ENCODE data around the gene RIT2.

DNA sequence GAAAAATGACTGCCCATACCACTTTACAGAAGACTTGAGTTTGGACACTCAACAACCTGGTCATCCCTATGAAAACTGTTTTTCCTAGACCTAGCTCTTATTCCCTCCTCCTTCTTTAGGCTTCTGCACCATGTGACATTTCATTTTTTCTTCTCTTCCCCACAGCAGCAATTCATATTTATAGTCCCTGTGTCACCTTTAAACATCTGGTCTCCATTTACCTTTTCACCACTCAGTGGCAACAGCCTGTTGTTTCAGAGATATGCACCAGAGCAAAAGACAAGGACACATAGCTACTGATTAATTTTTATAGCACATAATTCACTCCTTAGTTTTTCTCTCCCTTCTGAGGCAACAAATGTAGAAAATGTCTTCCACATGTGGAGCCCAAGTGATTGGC, 118.7 kb downstream of the RIT2 start:
- TF ChIP-seq JUN (CRISPR knock-in tag; IDR thresholded peaks at IDR 0.05) (no peak), SMAD4 (CRISPR knock-in tag; IDR thresholded peaks at IDR 0.05) (no peak), FOXJ3 (CRISPR knock-in tag; IDR thresholded peaks at IDR 0.05; ENCODE audit: borderline replicate concordance) (no peak), ESRRA (CRISPR knock-in tag; IDR thresholded peaks at IDR 0.05; ENCODE audit: borderline replicate concordance) (no peak), IRF2 (CRISPR knock-in tag; IDR thresholded peaks at IDR 0.05; ENCODE audit: borderline replicate concordance, low read depth) (no peak), ZNF423 (CRISPR knock-in tag; IDR thresholded peaks at IDR 0.05) (no peak)
- TF ChIP-seq, protein P1, sequence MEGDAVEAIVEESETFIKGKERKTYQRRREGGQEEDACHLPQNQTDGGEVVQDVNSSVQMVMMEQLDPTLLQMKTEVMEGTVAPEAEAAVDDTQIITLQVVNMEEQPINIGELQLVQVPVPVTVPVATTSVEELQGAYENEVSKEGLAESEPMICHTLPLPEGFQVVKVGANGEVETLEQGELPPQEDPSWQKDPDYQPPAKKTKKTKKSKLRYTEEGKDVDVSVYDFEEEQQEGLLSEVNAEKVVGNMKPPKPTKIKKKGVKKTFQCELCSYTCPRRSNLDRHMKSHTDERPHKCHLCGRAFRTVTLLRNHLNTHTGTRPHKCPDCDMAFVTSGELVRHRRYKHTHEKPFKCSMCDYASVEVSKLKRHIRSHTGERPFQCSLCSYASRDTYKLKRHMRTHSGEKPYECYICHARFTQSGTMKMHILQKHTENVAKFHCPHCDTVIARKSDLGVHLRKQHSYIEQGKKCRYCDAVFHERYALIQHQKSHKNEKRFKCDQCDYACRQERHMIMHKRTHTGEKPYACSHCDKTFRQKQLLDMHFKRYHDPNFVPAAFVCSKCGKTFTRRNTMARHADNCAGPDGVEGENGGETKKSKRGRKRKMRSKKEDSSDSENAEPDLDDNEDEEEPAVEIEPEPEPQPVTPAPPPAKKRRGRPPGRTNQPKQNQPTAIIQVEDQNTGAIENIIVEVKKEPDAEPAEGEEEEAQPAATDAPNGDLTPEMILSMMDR (IDR thresholded peaks at IDR 0.05) = no peak
- TF ChIP-seq, protein P2, sequence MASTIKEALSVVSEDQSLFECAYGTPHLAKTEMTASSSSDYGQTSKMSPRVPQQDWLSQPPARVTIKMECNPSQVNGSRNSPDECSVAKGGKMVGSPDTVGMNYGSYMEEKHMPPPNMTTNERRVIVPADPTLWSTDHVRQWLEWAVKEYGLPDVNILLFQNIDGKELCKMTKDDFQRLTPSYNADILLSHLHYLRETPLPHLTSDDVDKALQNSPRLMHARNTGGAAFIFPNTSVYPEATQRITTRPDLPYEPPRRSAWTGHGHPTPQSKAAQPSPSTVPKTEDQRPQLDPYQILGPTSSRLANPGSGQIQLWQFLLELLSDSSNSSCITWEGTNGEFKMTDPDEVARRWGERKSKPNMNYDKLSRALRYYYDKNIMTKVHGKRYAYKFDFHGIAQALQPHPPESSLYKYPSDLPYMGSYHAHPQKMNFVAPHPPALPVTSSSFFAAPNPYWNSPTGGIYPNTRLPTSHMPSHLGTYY (CRISPR knock-in tag; IDR thresholded peaks at IDR 0.05) = no peak
- TF ChIP-seq, protein P3, sequence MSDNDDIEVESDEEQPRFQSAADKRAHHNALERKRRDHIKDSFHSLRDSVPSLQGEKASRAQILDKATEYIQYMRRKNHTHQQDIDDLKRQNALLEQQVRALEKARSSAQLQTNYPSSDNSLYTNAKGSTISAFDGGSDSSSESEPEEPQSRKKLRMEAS (CRISPR knock-in tag; IDR thresholded peaks at IDR 0.05) = no peak
- TF ChIP-seq, protein P4, sequence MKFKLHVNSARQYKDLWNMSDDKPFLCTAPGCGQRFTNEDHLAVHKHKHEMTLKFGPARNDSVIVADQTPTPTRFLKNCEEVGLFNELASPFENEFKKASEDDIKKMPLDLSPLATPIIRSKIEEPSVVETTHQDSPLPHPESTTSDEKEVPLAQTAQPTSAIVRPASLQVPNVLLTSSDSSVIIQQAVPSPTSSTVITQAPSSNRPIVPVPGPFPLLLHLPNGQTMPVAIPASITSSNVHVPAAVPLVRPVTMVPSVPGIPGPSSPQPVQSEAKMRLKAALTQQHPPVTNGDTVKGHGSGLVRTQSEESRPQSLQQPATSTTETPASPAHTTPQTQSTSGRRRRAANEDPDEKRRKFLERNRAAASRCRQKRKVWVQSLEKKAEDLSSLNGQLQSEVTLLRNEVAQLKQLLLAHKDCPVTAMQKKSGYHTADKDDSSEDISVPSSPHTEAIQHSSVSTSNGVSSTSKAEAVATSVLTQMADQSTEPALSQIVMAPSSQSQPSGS (CRISPR knock-in tag; IDR thresholded peaks at IDR 0.05; ENCODE audit: borderline replicate concordance, low read depth) = no peak
- TF ChIP-seq, protein P5, sequence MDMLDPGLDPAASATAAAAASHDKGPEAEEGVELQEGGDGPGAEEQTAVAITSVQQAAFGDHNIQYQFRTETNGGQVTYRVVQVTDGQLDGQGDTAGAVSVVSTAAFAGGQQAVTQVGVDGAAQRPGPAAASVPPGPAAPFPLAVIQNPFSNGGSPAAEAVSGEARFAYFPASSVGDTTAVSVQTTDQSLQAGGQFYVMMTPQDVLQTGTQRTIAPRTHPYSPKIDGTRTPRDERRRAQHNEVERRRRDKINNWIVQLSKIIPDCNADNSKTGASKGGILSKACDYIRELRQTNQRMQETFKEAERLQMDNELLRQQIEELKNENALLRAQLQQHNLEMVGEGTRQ (CRISPR knock-in tag; IDR thresholded peaks at IDR 0.05) = no peak

Data from WTC11 (cell line).